K562 (cell line): ENCODE data around the gene MBL2. TPM values are rescaled to one million over a fixed set of nuclear protein-coding genes. Genes with fewer than 3 reads are reported as not detected.

Experiments used
- ATAC-seq: fragments of 200-7000 bp; cut with Tn5 transposase; 3 replicates; pipeline ENCODE4 v1.9.1; 2020; ENCODE audit warnings: moderate library complexity
- BruUV-seq: library from RNA; stranded (reverse); fragments of 400-500 nt; replicated peaks from 2 replicates; lab custom pipeline; 2021; lab: Mats Ljungman, UMichigan
- CTCF ChIA-PET: fragments of 300-600 bp; formaldehyde crosslinking; extraction: SDS; loops from one replicate; lab custom pipeline; 2021; ENCODE audit warnings: low intra/inter-chr PET ratio; lab: Yijun Ruan, JAX
- POLR2A ChIA-PET: fragments of 300-600, 350-650 bp; sonication (Branson Sonifier 250); formaldehyde crosslinking; extraction: SDS; loops from one replicate; lab custom pipeline; 2021; ENCODE audit warnings: antibody characterized with exemption, inconsistent platforms; lab: Yijun Ruan, JAX
- DNase-seq, 4 experiments: peaks; one replicate each; pipeline versions ENCODE4 v3.0.0 to v3.0.0-alpha.2; 2011 to 2018; ENCODE audit warnings: low spot score in 3 of 4, mixed read lengths in 3 of 4; ENCODE audit errors: extremely low read depth in 1 of 4
- FAIRE-seq: peaks from 2 replicates; lab custom pipeline; 2011; peaks lifted over from hg19 to GRCh38; lab: Jason Lieb, UNC
- H2AFZ ChIP-seq: 2 replicates; pipeline ENCODE4 v1.6.0; 2011; ENCODE audit warnings: low read depth, low read length, control low read depth, inconsistent platforms
- H3K27ac ChIP-seq: fragments of 200-600 bp; 3 replicates; pipeline ENCODE4 v1.8.0; 2011; ENCODE audit warnings: low read depth, mild to moderate bottlenecking, control low read depth, inconsistent platforms, low read length, moderate library complexity, mixed read lengths; ENCODE audit errors: extremely low read depth
- H3K27me3 ChIP-seq, 2 experiments: fragments of 300-600 bp in 1 of 2; 2 replicates in 1 of 2; 3 replicates in 1 of 2; pipeline versions ENCODE4 v1.6.0 to v1.8.0; 2011; ENCODE audit warnings: inconsistent platforms in 2 of 2, low read length in 2 of 2, mild to moderate bottlenecking in 1 of 2, mixed read lengths in 1 of 2, moderate library complexity in 1 of 2; ENCODE audit not compliant: control insufficient read depth in 2 of 2, insufficient read depth in 2 of 2
- H3K36me3 ChIP-seq: fragments of 300-600 bp; 3 replicates; pipeline ENCODE4 v1.8.0; 2011; ENCODE audit warnings: mild to moderate bottlenecking, low read length, inconsistent platforms; ENCODE audit not compliant: control insufficient read depth, insufficient read depth
- H3K4me1 ChIP-seq, 2 experiments: fragments of 200-600 bp in 1 of 2; replicated peaks in 1 of 2; 2 replicates in 1 of 2; 3 replicates in 1 of 2; pipeline versions ENCODE4 v1.5.1 to v1.8.0; 2011; ENCODE audit warnings: inconsistent platforms in 2 of 2, low read length in 2 of 2, mild to moderate bottlenecking in 1 of 2, mixed read lengths in 1 of 2, moderate library complexity in 1 of 2; ENCODE audit not compliant: control insufficient read depth in 2 of 2, insufficient read depth in 2 of 2
- H3K4me2 ChIP-seq: 2 replicates; pipeline ENCODE4 v1.6.1; 2011; ENCODE audit warnings: low read length, control low read depth, inconsistent platforms, mixed read lengths; ENCODE audit not compliant: insufficient read depth
- H3K4me3 ChIP-seq: fragments of 200-600 bp; sonication (generic), shearing (Covaris generic); 2 replicates; pipeline ENCODE4 v1.5.1; 2016; ENCODE audit warnings: control low read depth, inconsistent platforms
- H3K79me2 ChIP-seq: fragments of 200-600 bp; 3 replicates; pipeline ENCODE4 v1.8.0; 2011; ENCODE audit warnings: low read length, inconsistent platforms; ENCODE audit not compliant: control insufficient read depth, insufficient read depth
- H3K9ac ChIP-seq, 2 experiments: 2 replicates each; pipeline versions ENCODE4 v1.6.0 to v1.6.1; 2011; ENCODE audit warnings: low read depth in 2 of 2, low read length in 2 of 2, control low read depth in 1 of 2, inconsistent platforms in 1 of 2, mild to moderate bottlenecking in 1 of 2, mixed read lengths in 1 of 2; ENCODE audit not compliant: insufficient read depth in 1 of 2
- H3K9me1 ChIP-seq: one replicate; pipeline ENCODE4 v1.6.0; 2011; ENCODE audit warnings: inconsistent platforms, mild to moderate bottlenecking, low read length, moderate library complexity; ENCODE audit not compliant: control insufficient read depth, insufficient read depth
- H3K9me3 ChIP-seq: replicated peaks from 2 replicates; pipeline ENCODE4 v1.5.1; 2011; ENCODE audit warnings: low read depth, low read length, inconsistent platforms; ENCODE audit not compliant: control insufficient read depth, insufficient read depth
- H4K20me1 ChIP-seq: replicated peaks from 2 replicates; pipeline ENCODE4 v1.6.1; 2011; ENCODE audit warnings: low read length, inconsistent platforms, mixed read lengths; ENCODE audit not compliant: control insufficient read depth, insufficient read depth
- XRCC5 ChIP-seq: fragments of 200-400 bp; formaldehyde crosslinking; IDR thresholded peaks from 2 replicates; pipeline ENCODE4 v1.6.1; 2017; ENCODE audit warnings: low read depth, mild to moderate bottlenecking, low read length
- ZNF274 ChIP-seq: IDR thresholded peaks from 2 replicates; pipeline ENCODE4 v1.6.1; 2011; ENCODE audit warnings: low read depth, mild to moderate bottlenecking, low read length, moderate library complexity, borderline replicate concordance
- WGBS: fragments of 100-300 bp; shearing (Covaris generic); methylation state at CpG from one replicate; pipeline ENCODE4 v1.1.6; 2016; ENCODE audit warnings: low coverage, mixed read lengths; ENCODE audit not compliant: insufficient coverage; ENCODE audit errors: missing lambda C conversion rate; 5-methylcytosine and 5-hydroxymethylcytosine counted together
- in situ Hi-C: fragments of 300-500 bp; cut with MboI; formaldehyde crosslinking; loops from 4 replicates; pipeline ENCODE4 v1.15.0; 2018; ENCODE audit warnings: inconsistent platforms, mixed read lengths
- intact Hi-C: fragments of 100-400 bp; cut with micrococcal nuclease; formaldehyde crosslinking; loops from 2 replicates; pipeline ENCODE4 v1.14.2; 2022
- polyA plus RNA-seq, 8 experiments: library from polyadenylated mRNA; depleted of rRNA in 4 of 8; stranded (reverse) in 5 of 8; unstranded in 3 of 8; fragments of >200 nt; fragmentation: Nextera tagmentation in 2 of 8; fragmentation: Illumina TruSeq in 1 of 8; extraction: Ambion mirVana in 2 of 8; extraction: Trizol in 1 of 8; gene quantifications; 2 replicates each; pipeline versions ENCODE4 v1.2.1 to v1.2.3, GENCODE V29; 2011 to 2014; ENCODE audit warnings: inconsistent platforms in 1 of 8, missing spikeins in 1 of 8
- total RNA-seq, 7 experiments: library from RNA; depleted of rRNA in 6 of 7; stranded (reverse); fragments of >200 nt in 6 of 7; fragmentation: Illumina TruSeq in 2 of 7; extraction: Trizol in 2 of 7; gene quantifications; 2 replicates each; pipeline versions ENCODE4 v1.2.1 to v1.2.3, GENCODE V29; 2011 to 2021; ENCODE audit warnings: low replicate concordance in 1 of 7
- TF ChIP-seq, protein P1 (sequence below): sonication (generic); formaldehyde crosslinking; IDR thresholded peaks from 2 replicates; pipeline ENCODE4 v1.8.1; 2023; ENCODE audit warnings: missing genetic modification reagents, mild to moderate bottlenecking, borderline replicate concordance

MBL2 gene
- total and polyA plus RNA-seq, 9 of the 15 experiments (the other 6 are each of a cell fraction or from before 2014, with no cell fraction given) = not detected

DNA sequence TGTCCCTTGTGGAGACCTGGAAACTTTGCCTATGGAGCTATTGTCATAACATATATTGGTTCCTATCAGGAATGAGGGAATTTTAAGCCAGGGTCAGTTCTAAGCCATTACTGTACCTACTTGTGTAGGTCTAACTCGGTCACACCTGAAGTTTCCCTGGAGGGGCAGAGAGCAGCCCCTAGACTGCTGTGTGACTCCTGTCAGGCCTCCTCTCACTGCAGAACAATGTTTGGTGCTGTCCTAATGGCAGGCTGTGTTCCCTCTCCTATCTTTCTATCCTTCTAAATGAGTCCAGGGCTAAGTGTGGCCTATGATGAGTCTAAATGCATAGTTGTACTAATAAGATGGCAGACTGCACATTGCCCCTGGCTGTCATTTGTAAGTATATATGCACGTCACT lies 14.2 kb downstream of the MBL2 start:
- intact Hi-C loops = no loop called here
- Histone ChIP-seq H3K36me3 (no peaks in the 10 kb centered on the region), H3K4me2 (no peak overlapping the region), H2AFZ (no peak overlapping the region), H3K79me2 (no peaks in the 10 kb centered on the region), H3K9me1 (no peaks in the 10 kb centered on the region), H3K27me3 (no peaks in the 10 kb centered on the region), H4K20me1 (no peaks in the 10 kb centered on the region), H3K27ac (no peak overlapping the region), H3K4me1 (no peaks in the 10 kb centered on the region), H3K9me3 (no peaks in the 10 kb centered on the region), H3K4me3 (no peak overlapping the region), H3K9ac (no peak overlapping the region)
- no peak for ATAC-seq
- no peak for DNase-seq
- in situ Hi-C loops = no loop called here
- WGBS = 0% methylated on average over 2 of the region's 2 CpGs
- no peak for FAIRE-seq
- TF ChIP-seq ZNF274 (no peak), XRCC5 (no peak)
- TF ChIP-seq, protein P1, sequence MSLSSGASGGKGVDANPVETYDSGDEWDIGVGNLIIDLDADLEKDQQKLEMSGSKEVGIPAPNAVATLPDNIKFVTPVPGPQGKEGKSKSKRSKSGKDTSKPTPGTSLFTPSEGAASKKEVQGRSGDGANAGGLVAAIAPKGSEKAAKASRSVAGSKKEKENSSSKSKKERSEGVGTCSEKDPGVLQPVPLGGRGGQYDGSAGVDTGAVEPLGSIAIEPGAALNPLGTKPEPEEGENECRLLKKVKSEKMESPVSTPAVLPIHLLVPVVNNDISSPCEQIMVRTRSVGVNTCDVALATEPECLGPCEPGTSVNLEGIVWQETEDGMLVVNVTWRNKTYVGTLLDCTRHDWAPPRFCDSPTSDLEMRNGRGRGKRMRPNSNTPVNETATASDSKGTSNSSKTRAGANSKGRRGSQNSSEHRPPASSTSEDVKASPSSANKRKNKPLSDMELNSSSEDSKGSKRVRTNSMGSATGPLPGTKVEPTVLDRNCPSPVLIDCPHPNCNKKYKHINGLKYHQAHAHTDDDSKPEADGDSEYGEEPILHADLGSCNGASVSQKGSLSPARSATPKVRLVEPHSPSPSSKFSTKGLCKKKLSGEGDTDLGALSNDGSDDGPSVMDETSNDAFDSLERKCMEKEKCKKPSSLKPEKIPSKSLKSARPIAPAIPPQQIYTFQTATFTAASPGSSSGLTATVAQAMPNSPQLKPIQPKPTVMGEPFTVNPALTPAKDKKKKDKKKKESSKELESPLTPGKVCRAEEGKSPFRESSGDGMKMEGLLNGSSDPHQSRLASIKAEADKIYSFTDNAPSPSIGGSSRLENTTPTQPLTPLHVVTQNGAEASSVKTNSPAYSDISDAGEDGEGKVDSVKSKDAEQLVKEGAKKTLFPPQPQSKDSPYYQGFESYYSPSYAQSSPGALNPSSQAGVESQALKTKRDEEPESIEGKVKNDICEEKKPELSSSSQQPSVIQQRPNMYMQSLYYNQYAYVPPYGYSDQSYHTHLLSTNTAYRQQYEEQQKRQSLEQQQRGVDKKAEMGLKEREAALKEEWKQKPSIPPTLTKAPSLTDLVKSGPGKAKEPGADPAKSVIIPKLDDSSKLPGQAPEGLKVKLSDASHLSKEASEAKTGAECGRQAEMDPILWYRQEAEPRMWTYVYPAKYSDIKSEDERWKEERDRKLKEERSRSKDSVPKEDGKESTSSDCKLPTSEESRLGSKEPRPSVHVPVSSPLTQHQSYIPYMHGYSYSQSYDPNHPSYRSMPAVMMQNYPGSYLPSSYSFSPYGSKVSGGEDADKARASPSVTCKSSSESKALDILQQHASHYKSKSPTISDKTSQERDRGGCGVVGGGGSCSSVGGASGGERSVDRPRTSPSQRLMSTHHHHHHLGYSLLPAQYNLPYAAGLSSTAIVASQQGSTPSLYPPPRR (CRISPR knock-in tag) = no peak
- CTCF ChIA-PET = no interaction called here
- no TSS peak for BruUV-seq
- POLR2A ChIA-PET = no interaction called here
